HG02973 (cell line): ENCODE results near the gene PNPLA2.

ENCODE experiments used
- ATAC-seq: cut with Tn5 transposase; IDR thresholded peaks from one replicate; pipeline ENCODE4 v1.9.1; 2021; ENCODE audit warnings: moderate library complexity; ENCODE audit not compliant: unreplicated experiment

PNPLA2 gene

DNA sequence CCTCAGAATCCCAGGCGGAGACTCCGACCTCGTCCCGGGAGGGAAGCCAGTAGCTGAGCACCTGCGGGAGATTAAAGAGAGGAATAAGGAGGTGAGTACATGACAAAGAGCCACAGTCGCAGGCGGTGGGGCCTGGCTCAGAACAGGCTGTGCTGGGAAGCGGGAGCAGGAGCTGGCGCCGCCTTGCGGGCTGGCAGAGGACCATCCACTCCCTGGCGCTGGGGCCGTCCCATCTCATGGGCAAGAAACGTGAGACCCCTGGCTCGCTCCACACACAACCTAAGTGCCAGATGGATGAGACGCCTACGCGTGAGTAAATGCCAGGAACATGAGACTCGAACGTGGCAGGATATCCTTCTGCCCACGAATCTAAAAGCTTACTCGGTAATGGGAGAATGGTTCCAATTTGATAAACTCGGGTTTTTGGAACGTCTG, 35.1 kb upstream of the PNPLA2 start:
- no peak for ATAC-seq

DNA sequence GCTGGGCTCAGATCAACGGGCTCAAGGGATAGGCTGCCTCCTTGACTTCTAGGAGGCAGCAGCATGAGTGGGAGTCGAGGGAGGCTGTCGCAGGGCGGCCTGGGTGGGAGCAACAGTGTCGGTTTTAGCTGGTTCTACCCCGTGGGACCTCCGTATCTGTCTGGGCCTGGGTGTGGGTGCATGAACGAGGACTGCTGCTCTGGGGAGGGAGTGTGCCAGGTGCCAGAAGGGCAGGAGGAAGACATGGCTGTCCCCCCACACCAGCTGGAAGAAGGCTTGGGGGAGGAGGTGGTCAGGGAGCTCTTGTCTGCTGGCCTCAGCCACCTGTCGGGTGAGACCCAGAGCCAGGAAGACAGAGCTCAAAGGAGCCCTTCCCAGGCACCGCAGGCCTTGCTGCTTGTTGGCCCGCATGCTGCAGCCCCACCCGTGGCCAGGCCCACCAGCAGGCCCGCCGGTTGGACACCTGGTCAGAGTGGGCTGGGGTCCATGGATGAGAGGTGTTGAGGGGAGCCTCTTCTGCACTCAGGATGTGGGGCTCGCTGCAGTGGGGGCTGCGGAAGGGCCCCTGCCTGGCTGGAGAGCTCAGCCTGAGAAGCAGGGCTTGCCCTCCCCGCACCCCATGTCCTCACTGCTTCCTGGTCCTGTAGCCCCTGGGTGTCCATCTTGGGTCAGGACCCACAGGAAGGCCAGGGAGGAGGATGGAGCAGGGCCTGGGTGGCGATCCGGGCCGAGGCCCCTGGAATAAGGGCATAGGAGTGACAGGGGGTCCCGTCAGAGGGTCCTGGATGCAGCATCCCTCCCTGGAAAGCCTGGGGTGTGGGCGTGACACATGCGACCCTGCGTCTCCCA, 32.3 kb upstream of the PNPLA2 start:
- ATAC-seq = no peak

DNA sequence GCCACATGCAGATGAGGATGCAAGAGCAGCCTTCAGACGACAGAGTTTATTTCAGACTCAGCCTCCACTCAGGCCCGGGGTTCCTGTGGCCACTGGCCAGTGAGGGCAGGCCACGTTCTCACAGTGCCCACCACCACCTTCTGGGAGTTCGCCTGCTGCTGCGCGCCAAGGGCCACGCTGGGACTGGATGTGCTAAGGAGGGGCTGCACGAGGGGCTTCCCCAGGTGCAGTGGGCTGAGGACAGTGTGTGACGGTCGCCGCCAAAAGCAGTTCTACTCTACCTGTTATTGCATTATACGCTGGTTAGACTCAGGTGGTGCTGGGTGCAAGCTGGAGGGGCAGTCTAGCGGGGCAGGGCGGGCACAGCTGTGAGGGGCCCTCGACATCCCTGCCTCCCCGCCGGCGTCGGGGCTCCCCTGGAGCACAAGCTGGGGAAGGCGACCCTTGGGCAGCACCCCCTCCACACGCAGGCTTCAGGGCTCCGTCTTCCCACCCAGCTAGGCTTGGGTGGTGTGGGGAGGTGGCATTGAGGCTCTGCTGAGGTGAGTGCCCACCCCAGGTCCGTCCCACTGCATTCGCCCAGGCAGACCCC, 31.5 kb upstream of the PNPLA2 start:
- ATAC-seq = no peak

DNA sequence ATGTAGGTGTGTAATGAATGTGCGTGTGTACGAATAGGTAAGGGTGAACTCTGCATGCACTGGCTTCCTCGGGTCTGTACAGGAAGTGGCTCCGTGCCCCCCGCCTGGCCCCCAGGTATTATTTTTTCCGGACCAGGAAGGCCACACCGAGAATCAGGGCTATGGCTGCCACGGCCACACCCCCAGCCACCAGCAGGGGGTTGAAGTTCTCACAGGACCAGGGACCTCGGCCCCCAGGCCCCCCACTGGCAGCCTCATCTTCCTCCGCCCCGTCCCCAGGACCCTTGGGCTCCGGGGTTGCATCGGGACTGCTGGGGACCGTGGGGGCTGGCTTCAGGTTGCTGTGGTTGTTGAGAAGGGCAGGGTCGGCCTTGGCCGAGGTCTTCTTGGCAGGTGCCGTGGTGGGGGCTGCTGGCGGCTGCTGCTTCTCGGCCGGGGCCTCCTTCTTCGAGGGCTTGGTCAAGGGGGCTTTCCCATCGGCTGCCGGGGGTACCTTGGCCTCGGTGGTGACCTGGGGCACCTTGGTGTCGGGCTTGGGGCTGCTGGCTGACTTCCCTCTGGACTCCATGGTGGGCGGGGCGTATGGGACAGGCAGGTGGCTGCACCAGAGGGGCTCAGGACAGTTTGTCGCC, 30.6 kb upstream of the PNPLA2 start:
- no peak for ATAC-seq

DNA sequence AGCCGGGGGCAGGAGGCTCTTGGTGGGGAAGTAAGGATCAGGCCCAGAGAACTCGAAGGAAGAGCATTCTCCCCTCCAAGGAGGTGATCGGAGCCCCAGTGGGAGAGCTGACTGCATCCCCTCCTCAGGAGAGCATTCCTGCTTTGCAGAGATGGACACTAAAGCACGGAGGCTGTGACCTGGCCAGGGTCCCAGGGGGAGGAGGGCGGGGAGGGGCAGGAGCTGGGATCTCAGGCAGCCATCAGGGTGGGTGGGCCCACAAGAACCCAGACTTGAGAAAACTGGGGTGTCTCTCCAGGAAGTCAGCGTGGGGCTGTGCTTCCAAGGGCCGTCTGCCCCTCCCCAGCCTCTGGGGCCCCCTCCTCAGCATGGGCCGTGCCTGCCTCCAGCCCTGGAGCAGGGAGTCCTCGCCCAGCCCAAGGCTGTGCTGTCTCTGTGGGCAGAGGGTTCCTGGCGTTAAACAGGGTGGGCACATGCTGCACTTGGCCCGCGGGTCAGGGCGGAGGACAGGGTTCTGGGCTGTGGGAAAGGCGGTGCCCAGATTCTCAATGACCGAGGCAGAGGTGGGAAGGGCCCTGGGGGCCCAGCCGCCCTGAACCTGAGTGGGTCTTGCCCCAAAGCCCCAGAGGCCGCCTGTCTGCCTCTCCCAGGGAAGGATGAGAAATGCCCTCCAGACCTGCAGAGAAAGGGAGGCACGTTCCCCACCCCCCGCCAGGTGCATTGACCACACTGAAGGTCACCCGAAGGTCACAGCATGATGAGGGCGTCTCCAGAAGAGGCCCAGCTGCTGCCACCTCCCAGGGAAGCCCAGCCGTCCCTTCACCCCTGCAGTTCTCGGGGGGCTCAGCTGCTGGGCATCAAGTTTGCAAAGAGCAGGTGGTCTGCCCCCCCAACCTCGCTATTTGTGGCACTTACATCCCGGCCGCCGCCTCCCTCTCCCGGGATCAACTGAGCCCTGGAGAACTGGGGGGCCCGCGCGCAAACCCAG, 29.5 kb upstream of the PNPLA2 start:
- no peak for ATAC-seq

DNA sequence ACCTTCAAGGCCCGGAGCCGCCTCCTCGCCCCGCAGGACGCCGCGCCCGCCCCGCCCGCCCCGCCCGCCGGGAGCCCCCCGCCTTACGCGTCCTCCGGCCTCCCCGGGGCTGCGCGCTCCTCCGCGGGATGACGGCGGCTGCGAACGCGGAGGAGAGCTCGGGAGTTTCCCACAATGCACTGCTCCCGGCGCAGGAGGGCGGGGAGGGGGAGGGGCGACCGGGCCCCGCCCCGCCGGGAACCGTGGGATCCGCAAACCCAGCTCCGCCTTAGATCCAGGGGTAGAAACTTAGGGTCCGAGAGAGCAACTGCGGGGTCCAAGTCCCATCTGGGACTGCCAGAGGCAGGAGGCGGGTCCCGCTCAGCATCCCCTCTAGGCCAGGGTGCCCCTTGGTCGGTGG, 28.8 kb upstream of the PNPLA2 start, which contains the start of gene CEND1:
Gene CEND1 (minus strand): TSS at position 148 of the 400 bp plus-strand sequence. CDS start 1,514 bp downstream, outside the sequence.
- no peak for ATAC-seq

DNA sequence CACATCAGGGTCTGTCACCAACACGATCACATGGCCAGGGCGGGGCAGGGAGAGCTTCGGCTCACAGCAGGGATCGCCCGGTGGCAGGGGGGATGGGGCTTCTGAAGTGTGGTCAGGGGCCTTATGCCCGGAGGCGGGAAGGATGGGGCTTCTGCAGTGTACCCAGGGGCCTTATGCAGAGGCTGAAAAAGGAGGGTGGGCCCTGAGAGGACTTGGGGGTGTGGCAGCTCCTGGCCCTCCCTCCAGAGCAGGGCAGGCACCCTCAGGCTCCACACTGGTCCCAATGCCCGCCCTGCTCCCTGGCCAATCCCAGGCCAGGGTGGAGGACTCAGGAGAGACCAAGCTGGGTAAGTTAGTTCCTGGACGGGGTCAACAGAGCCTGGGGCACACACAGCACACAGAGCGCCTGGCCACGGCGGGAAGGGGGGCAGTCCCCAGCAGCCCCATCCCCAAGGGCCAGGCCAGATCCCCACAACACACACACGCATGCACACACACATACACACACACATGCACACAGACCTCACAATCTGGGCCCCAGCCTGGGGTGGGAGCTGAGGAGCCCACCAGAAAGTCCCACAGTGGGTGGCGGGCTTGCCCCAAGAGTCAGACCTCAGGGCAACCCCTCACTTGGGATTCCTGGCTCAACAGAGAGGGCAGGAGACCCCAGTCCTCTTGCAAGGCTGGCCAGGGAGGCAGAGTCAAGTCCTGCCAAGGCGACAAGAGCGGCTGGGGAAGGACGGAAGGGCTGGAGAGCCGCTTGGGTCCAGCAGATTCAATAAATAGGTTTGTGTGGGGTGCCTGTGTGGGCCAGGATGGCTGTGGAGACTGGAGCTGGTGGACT, 27.8 kb upstream of the PNPLA2 start:
- no peak for ATAC-seq

DNA sequence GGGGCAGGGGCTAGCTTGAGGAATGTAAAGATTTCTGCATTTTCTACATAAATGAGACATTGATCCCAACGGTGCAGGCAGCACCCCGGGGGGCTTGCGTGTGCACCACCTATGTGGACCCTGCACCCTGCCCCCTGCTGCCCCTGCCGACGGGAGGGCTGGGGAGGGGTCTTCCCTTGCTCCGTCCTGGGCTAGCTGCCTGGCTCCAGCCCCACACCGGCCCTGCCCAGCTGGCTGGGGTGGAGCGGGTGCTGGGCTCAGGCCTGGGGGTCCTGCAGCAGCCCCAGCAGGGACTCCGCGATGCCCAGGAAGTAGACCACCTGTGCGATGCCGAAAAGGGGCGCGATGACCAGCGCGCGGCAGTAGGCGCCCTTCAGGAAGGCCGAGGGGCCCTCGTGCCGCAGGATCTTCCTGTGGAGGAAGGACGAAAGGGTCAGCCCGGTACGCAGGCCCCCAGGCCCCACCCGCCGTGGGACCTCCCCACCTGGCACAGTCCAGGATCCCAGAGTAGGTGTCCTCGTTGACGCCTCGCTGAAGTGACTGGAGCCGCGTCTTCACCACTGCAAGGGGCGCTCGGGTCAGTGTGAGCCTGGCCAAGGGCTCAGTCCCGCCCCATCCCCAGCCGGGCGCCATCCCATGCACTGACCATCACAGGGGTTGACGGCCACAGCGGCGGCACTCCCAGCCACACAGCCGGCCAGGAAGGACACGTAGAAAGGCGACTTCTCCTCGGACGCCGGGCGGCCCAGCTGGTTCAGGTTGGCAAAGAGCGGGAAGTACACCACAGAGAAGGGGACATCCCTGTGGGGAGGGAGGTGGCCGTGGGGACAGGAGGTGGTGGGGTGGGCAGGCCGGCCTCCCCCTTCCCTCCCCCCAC, 26.8 kb upstream of the PNPLA2 start:
- ATAC-seq = no peak

DNA sequence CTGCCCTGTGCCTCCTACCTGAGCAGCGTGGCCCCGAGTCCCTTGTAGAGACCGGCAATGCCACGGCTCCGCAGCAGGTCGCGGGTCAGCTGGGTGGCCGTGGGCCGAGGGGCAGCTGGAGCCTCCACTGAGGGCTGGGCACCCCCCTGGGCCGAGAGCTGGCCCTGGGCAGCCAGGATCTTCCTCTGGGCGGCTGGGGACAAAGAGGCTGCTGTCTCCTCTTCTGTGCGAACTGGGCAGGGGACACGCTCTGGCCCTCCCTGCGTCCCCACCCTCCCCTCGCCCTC, 26.2 kb upstream of the PNPLA2 start:
- ATAC-seq = no peak

DNA sequence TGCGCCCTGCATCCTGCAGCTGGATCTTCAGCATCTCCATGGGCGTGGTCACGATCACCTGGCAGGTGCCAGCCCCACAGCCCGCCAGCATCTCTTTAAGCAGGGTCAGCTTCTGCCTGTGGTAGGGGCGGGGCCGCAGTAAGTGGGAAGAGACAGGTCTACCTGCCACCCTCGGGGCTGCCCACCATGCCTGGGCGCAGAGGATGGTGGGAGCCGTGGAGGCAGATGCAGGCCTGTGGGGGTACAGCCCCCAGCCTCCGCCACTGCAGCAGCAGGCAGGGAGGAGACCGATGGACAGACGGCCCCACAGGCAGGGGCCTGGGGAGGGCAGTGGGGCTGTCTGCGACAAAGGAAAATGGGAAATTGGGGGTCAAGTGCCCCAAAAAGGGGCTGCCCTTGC, 25.8 kb upstream of the PNPLA2 start:
- no peak for ATAC-seq

DNA sequence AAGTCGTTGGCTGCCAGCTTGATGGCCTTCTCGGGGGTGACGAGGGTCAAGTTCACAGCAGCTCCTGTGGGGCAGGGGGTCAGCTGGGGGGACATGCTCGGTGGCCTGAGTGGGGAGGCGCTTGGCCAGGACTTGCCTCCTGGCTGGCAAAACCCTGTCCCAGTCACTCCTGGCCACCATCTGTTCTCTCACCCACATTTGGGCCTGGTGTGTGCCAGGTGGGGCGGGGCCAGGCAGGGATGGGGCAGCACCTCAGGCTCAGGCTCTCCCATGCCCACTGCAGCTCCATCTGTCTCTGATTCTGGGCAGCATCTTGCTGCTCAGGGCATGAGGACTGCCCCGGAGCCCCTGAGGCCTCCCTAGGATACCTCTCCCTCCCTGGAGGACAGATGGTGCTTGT, 25.2 kb upstream of the PNPLA2 start:
- no peak for ATAC-seq

DNA sequence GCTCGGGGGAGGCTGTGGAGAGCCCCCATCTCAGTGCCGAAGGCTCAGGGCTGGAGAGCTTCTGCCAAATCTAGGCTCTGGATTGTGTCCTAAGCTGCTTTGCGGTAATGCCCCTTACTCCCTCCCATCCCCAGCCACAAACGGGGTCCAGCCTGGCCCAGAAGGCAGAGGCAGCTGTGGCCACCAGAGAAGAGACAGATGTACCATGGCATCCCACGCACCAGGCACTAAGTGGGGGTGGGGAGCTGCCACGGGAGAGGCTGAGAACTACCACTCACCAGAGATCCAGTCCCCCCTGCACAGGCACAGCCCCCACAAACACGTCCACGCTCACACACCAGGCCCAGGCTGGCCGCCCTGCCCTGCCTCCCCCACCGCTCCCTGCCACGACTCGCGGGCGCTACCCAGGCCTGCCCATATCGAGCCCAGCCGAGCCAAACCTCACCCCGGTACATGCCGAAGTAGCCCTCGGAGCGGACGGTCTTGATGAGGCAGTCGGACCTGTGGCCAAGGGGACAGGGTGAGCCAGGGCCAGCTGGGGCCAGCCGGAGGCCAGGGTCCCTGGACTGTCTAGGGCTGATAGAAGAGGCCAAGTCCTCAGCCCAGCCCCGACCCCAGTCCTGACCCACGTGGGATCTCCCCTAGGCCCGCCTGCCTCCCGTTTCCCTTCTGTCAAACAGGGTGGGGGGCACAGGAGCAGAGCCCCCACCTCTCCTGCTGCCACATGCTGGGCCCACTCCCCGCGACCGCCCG, 24.5 kb upstream of the PNPLA2 start:
- no peak for ATAC-seq

DNA sequence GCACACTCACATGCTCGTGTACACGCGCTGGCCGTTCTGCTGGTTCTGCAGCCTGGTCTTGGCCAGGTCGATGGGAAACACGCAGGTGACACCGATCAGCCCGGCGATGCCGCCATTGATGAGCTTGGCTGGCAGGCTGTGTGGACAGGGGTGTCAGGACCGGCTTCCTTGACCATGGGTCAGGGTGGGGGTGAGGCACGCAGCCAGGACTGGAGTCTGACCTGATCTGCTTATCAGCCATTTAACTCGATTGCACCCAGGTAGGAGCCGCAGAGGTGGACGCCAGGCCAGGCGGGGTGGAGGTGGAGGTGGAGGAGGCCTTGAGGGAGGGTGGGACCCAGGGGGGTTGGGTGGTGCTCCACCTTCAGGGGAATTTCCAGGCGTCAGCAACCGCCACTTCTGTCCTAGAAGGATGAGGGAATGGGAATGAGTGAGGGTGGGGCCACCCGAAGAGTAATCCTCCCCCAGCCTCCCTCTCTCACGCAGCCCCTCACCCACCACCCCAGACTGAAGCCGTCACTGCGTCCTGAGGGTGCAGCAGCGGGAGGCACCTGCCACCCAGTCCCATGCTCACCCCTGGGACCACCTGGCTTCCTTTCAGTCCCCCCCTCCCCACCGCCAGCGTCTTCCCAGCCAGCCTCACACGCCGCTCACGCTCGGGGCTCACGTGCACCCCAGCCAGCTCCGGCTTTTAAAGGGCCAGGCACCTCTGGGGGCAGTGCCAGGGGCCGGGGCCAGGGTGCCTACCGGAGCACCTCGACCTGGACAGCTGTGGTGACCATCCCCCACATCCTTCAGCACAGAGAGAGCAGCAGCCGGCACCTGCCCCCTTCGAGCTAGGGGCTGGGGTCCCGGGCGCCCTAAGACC, 23.7 kb upstream of the PNPLA2 start:
- no peak for ATAC-seq

DNA sequence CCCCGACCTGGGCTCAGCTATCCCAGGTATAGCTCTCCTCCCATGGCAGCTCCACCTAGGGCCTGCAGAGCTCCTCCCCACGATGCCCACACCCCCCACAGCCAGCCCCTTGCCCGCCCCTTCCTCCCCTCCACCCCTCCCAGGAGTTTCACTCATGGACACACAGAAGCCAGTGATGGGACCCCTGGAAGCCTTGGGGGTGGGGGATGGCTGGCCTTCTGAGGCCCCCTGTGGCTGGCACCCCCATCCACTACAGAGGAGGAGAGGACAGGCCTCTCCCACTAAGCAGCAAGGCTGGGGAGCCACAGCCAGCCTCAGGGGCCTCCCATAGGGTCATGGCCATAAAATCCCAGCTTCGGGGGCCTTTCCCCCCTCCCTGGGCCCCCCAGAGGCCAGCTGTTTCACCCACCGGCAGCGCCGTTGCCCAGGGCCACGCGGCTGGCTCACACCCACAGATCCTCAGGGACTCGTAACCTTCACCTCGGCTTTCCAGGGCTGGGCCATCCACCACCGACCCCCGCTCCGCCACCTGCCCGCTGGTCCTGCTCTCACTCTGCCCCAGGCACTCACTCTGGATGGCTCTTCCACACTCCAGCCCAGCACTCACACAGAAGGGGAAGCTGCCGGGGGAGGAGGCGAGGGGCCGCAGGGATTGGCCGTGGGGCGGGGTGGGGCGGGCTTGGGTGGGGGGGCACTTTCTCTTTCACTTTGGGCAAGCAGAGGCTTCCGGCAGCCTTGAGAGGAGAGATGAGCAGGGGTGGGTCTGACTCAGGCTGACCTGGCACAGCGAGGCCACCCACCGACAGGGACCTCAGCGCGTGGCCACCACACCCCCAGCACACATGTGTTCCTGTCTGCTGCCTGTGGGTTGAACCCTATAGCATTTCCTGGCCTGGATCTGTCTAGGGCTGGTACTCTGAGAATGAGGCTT, 22.8 kb upstream of the PNPLA2 start:
- ATAC-seq = peak; percentile 31

DNA sequence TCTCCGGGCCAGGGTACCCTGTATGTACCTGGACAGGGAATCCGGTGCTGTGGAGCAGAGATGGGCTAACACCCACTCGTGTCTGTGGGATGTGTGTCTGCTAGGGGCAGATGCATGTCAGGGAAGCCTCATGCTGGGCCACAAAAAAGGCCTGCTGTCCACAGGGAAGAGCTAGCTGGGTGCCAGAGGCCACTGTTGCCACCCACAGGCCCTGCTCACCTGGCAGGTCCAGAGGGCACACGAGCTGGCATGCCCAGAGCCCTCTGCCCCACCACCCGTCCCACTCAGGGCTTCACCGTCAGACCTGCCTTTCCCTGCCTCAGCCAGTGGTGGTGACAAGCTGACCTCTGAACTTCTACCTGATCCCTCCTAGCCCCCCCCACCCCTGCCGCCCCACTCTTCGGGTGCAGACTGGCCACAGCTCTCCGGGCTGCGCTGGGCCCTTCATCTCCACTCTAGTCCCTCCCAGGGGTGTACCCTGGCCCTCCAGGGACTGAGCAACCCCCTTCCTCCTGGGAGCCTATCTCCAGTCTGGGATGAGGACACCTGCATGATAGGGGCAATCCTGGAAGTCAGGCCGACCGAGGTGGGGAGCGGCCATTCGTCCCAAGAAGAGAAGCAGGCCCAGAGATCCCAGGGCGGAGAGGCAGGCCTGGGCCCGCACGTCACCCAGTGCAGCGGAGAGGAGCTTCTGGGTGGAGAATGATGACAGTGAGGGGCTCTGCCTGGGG, 22.0 kb upstream of the PNPLA2 start:
- no peak for ATAC-seq
